Transverse colon (tissue), 4 donors: Measurements from ENCODE around the gene SUSD6.

Experiments used
- EP300 ChIP-seq: sonication (generic); formaldehyde crosslinking; IDR thresholded peaks from one replicate; pipeline ENCODE4 v1.6.1; 2017; ENCODE audit warnings: antibody characterized with exemption, low read depth
- POLR2A ChIP-seq: fragments of 450-650 bp; IDR thresholded peaks from one replicate; pipeline ENCODE4 v1.6.1; 2016; ENCODE audit warnings: antibody characterized with exemption, mild to moderate bottlenecking, moderate library complexity
- POLR2AphosphoS5 ChIP-seq, 3 donors: sonication (generic); formaldehyde crosslinking; IDR thresholded peaks; one replicate each; pipeline ENCODE4 v1.6.1; 2016; ENCODE audit warnings: antibody characterized with exemption in 3 of 3
- TF ChIP-seq, protein P1 (sequence below), 5 experiments: fragments of 200-600 bp in 3 of 5; fragments of 450-650 bp in 2 of 5; sonication (generic) in 3 of 5; IDR thresholded peaks; 1 replicate in 2 of 5; 2 replicates in 3 of 5; pipeline ENCODE4 v1.5.1; 2016 to 2017; ENCODE audit warnings: antibody characterized with exemption in 5 of 5, inconsistent platforms in 3 of 5, mild to moderate bottlenecking in 2 of 5, moderate library complexity in 1 of 5

DNA sequence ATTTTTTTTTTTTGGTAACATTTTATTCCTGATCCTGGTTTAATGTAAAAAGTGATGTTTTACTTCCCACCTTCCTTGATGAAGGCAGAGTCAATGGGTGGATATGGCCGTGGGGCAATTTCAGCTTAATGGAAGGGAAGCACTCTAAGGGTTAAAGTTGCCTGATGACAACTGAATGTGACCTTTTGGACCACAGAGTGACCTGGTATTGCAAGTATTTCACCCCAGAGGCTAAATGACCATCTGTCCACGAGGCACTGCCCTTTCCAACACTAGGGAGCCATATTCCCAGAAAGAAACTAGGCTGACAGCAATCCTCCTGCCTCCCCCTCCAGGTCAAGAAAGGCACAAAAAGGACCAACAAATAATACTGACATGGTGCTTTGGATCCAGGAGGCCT is 41.5 kb upstream of the SUSD6 start:
- TF ChIP-seq, protein P1, sequence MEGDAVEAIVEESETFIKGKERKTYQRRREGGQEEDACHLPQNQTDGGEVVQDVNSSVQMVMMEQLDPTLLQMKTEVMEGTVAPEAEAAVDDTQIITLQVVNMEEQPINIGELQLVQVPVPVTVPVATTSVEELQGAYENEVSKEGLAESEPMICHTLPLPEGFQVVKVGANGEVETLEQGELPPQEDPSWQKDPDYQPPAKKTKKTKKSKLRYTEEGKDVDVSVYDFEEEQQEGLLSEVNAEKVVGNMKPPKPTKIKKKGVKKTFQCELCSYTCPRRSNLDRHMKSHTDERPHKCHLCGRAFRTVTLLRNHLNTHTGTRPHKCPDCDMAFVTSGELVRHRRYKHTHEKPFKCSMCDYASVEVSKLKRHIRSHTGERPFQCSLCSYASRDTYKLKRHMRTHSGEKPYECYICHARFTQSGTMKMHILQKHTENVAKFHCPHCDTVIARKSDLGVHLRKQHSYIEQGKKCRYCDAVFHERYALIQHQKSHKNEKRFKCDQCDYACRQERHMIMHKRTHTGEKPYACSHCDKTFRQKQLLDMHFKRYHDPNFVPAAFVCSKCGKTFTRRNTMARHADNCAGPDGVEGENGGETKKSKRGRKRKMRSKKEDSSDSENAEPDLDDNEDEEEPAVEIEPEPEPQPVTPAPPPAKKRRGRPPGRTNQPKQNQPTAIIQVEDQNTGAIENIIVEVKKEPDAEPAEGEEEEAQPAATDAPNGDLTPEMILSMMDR (IDR thresholded peaks at IDR 0.05): no peak
- TF ChIP-seq POLR2A (no peak), EP300 (no peak), POLR2AphosphoS5 (IDR thresholded peaks at IDR 0.05) (no peak)
